GM12891 (cell line): ENCODE results near the gene PPID.
"Not testable (repeated sequence)": the region's sequence is repeated elsewhere in the genome, so short reads cannot be mapped to it uniquely, and the experiment has no call there.

Experiments used
- POLR2A ChIP-seq: IDR thresholded peaks from 2 replicates; pipeline ENCODE4 v1.6.1; 2011; ENCODE audit warnings: low read depth, low read length, control low read depth
- POLR2AphosphoS5 ChIP-seq: IDR thresholded peaks from 2 replicates; pipeline ENCODE4 v1.6.1; 2011; ENCODE audit warnings: low read depth, low read length, control low read depth
- TAF1 ChIP-seq: IDR thresholded peaks from 2 replicates; pipeline ENCODE4 v1.6.1; 2011; ENCODE audit warnings: low read depth, low read length, control low read depth

DNA sequence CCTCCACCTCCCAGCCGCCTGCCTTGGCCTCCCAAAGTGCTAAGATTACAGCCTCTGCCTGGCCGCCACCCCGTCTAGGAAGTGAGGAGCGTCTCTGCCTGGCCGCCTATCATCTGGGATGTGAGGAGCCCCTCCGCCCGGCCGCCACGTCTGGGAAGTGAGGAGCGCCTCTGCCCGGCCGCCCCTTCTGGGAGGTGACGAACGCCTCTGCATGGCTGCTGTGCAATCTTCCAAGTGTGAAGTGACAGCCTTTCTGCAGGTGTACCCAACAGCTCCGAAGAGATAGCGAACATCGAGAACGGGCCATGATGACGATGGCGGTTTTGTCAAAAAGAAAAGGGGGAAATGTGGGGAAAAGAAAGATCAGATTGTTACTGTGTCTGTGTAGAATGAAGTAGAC lies 36.3 kb upstream of the PPID start:
- TF ChIP-seq POLR2A, POLR2AphosphoS5, TAF1: not testable (repeated sequence)
